Raji (cell line): ENCODE results near the gene EVPL.

Experiments used
- POLR2A ChIP-seq: IDR thresholded peaks from 2 replicates; pipeline ENCODE4 v1.6.1; 2011; ENCODE audit warnings: low read depth, low read length, control low read depth; ENCODE audit not compliant: insufficient read depth

The EVPL gene

DNA sequence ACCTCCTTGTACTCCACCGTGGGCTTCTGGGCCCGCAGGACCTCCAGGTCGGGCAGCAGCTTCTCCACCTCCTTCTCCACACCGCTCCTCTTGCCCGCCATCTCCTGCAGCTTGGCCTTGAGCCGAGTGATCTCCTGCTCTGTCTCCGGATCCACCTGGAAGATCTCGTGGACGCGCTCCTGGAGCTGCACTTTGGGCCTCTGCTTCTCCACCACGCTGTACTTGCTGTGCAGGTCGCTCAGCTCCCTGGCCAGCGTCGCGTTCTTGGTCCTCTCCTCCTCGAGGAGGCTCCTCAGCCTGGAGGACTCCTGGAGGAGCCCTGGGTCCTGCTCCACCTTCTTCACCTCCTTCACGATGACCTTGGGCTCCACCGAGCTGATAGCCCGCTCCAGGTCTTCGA is 17.7 kb downstream of the EVPL start:
- no peak for TF ChIP-seq POLR2A

DNA sequence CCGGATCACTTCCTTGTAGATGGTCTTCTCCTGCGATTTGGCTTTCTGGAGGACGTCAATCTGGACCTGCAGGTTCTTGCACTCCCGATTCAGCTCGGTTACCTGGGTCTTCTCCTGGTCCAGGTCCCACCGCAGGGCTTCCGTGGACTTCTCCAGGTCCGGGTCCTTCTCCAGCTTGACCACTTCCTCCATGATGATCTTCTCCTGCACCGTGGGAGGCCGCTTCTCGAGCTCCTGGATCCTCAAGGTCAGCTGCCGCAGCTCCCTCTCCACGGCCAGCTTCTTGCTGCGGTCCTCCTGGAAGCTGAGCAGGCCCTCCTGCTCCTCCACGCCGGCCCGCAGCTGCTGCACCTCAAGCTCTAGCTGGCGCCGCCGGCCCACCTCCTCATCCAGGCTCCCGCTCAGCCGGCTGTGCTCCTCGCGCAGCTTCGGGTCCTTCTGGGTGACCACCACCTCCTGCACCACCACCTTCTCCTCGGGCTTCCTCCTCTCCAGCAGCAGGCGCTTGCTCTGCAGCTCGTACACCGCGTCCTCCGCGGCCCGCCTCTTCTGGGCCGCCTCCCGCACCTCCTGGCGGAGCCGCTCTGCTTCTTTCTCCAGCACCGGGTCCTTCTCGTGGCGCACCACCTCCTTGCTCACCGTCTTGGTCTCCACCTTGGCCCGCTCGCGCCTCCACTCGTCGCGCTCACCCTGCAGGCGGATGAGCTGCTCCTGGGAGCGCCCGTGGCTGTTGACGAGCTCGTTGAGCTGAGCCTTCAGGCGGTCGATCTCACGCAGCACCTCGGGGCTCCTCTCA is 18.3 kb downstream of the EVPL start:
- TF ChIP-seq POLR2A = no peak

DNA sequence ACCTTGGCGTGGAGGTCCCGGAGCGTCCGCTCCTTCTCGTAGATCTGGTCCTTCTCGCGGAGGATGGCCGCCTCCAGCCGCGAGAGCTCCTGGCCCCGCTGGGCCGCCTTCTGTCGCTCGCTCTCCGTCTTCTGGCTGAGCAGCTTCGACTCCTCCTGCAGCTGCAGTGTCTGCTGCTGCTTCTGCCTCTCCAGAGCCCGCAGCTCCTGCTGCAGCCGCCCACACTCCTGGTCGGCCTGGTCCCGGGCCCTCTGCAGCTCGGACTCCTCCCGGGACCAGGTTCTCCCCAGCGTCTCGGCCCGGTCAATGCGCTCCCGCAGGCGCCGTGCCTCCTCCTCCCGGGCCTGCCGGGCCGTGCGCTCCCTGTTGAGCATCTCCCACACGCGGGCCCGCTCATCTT is 18.9 kb downstream of the EVPL start:
- TF ChIP-seq POLR2A = no peak

DNA sequence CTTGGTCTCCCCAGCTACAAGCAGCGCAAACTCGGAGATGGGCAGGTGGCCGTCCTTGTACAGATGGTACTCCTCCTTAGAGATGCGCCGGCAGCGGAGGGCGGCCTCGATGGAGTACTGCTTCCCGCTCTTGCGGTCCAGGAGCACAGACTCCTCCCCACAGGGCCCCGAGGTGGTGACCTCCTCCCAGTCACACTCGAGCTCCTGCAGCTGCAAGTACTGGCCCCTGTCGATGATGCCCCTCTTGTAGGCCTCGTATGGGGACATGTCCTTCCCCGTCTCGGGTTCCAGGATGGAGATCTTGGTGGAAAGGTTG is 19.3 kb downstream of the EVPL start:
- TF ChIP-seq POLR2A = no peak

DNA sequence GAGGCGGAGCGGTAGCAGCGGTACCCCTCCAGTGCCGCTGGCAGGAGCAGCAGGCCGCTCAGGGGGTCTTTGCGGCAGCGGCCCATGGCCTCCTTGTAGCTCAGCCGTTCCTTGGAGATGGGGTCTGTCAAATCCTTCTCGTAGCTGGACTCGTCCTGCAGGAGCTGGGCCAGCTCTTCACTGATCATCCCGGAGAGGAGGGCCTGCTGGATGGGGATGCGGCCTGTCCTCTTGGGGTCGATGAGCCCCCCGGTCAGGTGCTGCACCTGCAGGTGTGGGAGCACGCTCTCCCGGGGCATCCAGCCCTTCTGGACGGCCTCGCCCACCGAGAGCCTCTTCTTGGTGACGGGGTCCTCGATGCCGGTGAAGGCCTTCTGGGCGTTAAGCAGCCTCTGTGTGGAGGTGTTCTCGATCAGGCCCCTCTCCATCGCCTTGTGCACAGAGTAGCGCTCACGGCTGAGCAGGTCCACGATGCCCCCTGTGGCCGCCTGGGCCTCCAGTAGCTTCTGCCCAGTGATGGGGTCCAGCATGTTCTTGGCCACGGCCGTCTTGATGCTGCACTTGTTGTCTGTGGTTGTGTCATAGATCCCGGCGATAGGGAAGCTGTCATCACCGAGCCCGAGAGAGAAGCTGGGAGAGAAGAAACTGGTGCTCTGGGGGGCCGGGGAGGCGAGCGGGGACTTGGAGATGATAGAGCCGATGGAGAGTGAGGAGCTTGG is 19.8 kb downstream of the EVPL start:
- no peak for TF ChIP-seq POLR2A

DNA sequence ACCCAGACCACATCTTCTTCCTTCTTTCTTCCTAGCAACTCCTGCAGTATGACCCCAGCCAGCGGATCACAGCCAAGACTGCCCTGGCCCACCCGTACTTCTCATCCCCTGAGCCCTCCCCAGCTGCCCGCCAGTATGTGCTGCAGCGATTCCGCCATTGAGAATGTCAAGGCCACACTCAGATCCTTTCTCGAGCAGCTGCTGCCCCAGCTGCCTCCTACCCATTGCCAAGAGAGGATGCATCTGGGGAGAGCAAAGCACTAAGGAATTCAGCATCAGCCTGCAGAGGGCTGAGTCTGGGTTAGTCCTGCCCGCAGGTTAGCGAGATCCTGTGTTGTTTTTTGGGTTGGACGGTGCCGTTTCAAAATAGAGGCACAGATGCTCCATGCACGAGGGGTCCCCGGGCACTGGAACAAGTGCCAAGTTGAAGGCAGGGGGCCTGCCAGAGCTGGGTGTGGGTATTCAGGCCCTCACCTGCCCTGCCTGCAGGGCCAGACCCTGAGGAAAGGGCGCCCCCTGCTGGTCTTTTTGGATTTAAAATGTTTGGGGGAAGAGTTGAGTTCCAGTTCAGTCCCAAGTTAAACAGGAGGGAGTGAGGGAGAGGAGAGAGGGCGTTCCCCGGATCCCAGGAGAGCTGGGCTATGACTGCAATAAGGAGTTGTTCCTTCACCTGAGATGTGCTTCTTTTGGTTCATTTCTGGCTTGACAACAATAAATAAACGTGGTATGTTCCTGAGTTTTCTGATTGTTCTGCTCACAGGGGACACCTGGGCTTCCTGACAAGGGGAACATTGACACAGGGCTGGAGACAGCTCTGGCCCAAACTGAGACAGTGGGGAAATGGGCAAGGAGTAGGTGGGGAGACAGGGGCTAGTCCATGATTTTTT is 21.6 kb downstream of the EVPL start:
- TF ChIP-seq POLR2A = no peak

DNA sequence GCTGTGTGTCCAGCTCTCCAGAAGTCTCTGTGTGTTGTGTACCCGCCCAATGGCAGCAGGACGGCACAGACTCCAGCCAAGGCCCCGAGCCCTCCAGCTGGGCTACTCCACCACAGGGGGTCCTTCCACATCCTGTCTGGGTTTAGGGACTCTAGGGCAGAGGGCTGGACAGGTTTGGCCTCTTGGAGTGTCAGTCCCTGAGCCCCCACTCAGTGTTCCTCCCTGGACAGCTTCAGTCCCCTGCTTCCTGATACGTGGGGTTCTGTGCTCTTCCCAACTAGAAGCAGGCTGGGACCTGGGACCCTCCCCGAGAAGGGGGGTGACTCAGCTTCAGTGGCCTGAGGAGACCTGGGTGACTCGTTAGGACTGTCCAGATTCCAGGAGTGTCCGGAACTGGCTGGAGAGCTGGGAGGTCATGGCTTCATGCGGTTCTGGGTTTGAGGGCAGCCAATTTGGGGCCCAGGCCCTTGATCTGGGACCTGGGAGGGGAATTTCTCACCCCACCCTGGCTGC is 22.3 kb downstream of the EVPL start:
- TF ChIP-seq POLR2A = no peak

DNA sequence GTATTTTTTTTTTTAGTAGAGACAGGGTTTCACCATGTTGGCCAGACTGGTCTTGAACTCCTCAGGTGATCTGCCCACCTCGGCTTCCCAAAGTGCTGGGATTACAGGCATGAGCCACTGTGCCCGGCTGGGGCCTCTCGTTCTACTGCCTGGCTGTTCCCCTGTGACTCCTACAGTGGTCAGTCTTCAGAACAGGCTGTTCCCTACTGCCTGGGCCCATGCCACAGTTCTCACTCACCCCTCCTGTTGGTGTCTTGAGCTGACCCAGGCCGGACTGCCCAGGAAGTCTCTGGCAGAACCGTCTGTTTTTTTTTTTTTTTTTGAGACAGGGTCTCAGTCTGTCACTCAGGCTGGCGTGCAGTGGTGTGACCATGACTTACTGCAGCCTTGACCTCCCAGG is 23.2 kb downstream of the EVPL start:
- no peak for TF ChIP-seq POLR2A

DNA sequence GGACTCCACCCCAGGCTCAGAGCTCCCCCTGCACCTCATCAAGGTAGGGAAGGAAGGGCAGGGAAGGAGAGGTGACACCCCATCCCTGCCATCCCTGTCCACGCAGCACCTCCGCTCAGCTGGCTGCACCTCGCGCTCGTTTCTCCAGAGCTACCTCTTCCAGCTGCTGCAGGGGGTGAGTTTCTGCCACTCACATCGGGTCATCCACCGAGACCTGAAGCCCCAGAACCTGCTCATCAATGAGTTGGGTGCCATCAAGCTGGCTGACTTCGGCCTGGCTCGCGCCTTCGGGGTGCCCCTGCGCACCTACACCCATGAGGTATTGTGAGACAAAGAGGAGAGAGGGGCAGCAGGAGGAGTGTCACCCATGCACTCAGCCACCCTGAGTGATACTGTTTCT is 25.0 kb downstream of the EVPL start:
- TF ChIP-seq POLR2A = no peak

DNA sequence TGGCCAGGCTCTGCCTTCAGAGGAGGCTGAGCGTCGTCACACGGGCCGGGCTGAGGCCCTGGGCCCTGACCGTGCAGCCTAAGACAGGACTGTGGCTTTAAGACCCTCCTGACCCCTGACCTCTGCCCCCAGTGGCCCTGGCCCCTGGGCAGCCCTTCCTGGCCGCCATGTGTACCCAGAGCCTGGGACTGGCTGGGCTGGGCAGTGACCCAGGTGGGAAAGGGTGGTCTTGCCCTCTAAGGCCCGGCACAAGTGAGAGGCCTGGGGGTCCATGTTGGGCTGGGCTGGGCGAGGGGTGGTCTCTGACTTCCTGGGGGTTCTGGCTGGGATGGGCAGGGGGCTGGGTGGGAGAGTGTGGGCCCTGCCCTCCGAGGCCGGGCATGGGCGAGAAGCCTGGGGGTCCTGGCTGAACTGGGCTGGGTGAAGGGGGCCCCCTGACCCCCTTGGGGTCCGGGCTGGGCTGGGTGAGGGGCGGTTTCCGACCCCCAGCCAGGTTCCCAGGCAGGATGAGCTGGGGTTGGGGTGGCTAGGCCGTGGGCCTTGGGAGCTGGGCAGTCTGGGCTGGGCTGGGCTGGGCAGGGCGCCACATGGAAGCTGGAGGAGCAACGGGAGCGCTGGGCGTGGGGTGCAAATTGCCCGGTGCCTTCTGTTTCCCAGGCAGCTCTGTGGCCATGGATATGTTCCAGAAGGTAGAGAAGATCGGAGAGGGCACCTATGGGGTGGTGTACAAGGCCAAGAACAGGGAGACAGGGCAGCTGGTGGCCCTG is 26.2 kb downstream of the EVPL start, which contains the start of gene CDK3:
Gene CDK3 (plus strand): TSS at position 101 of the 767 bp plus-strand sequence. CDS start 571 bp downstream, at position 672.
- TF ChIP-seq POLR2A = no peak

DNA sequence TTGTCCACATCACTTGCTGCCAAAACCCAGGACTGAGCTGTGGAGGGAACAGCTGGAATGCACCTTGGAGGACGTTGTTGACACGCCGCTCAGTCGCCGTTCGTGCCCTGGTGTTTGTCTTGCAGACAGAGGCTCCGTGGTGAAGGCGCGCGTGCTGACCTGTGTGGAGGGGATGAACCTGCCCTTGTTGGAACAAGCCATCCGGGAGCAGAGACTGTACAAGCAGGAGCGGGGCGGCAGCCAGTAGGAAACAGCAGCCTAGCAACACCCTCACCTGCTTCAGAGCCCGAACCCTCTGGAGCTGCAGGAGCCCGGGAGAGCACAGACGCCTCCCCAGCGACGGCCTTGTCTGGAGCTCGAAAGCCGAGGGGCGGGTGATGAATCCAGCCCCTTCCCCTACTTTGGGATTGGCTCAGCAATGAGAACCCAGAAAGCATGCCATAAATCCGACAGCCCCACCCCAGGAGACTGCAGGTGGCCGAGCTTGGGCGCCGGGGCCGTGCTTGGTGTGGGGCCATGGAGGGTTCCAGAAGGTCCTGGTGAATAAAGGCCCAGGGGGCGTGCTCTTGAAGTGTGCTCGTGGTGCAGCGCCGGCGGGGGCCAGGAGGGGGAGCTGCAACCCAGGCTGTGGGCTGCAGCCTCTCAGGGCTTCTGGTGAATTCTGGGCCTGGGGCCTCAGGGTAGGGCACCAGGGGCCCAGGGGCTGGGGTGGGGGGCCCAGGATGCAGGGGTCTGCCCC is 26.9 kb downstream of the EVPL start:
- TF ChIP-seq POLR2A = no peak

DNA sequence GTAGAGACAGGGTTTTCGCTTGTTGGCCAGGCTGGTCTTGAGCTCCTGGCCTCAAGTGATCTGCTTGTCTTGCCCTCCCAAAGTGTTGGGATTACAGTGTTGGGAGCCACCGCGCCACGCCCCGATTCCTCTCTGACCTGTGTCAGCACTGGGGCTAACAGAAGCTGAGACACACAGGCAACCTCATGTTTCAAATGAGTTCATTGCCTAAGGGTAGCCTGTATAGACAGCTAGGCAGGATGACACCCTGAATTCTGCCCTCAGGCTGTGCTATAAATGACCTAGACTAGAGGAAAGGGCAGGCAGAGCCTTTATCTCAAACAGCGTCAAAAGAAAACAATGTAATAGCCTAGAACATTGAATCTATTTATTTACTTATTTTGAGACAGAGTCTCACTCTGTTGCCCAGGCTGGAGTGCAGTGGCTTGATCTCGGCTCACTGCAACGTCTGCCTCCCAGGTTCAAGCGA is 28.7 kb downstream of the EVPL start:
- no peak for TF ChIP-seq POLR2A

DNA sequence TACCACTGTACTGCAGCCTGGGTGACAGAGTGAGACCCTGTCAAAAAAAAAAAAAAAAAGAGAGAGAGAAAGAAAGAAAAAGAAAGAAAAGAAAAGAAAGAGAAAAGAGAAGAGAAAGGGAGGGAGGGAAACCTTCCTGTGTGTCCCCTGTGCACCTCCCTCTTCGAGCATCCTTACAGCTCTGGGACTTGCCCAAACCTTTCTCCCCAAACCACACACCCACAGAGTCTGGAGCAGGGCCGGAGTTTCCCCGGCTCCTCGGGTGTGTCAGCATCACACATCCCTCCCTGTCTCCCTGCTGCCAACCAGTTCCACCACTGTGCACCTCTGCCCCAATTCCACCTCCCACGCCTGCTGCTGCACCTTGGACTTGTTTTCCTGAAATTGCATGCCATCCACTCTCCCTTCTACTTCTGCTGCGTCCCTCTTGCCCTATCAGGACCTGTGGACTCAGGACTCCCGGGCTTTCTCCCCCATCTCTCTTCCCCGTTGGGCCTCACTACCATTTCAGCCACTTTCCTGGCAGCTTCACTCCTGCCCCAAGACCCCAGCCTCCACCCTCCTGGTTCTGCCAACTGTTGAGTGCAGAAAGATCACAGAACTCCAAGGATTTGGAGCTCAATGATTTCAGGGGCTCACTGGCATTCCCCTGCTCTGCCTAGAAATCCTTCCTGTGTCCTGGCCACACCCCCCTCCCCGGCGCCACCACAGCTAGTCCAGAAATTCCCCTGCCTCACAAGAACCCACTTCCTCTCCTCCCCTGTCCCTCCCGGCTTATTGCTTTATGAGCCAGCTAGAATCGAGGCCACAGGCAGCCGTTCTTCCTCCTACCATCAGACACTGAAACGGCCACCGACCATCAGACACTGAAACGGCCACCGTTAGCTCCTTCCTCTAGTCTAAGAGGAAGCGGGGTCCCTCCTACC is 30.2 kb downstream of the EVPL start:
- TF ChIP-seq POLR2A = no peak
